Colonic mucosa (tissue), 4 donors: ENCODE data around the gene MDN1. TPM values are rescaled to one million over a fixed set of nuclear protein-coding genes. Genes with fewer than 3 reads are reported as not detected.

Experiments
- DNase-seq: peaks from one replicate; pipeline ENCODE4 v3.0.0-alpha.2; 2020
- H3K27ac ChIP-seq: fragments of 200-600 bp; one replicate; pipeline ENCODE4 v1.8.0; 2021
- H3K27me3 ChIP-seq: fragments of 200-600 bp; one replicate; pipeline ENCODE4 v1.8.0; 2021
- H3K36me3 ChIP-seq: fragments of 200-600 bp; one replicate; pipeline ENCODE4 v1.8.0; 2021
- H3K4me1 ChIP-seq: fragments of 200-600 bp; one replicate; pipeline ENCODE4 v1.8.0; 2021; ENCODE audit warnings: mild to moderate bottlenecking
- H3K4me3 ChIP-seq: fragments of 200-600 bp; one replicate; pipeline ENCODE4 v1.8.0; 2021
- H3K9ac ChIP-seq, 2 donors: one replicate each; pipeline ENCODE4 v1.7.0; 2013; ENCODE audit warnings: control low read depth in 2 of 2, low read depth in 2 of 2, low read length in 2 of 2
- H3K9me3 ChIP-seq: fragments of 200-600 bp; one replicate; pipeline ENCODE4 v1.8.0; 2021
- intact Hi-C: fragments of 100-400 bp; cut with DNase I; formaldehyde crosslinking; loops from one replicate; pipeline ENCODE4 v1.14.1; 2022
- total RNA-seq, 2 donors: library from RNA; stranded (reverse); fragmentation: NEBNext Ultra II Directional in 1 of 2; extraction: Animal tissue kit (Norgen Biotek cat#: 25700) in 1 of 2; gene quantifications; one replicate each; pipeline ENCODE4 v1.2.1, GENCODE V29; 2021
- TF ChIP-seq, protein P1 (sequence below): fragments of 200-600 bp; IDR thresholded peaks from one replicate; pipeline ENCODE4 v1.8.0; 2022; ENCODE audit warnings: antibody characterized with exemption, mild to moderate bottlenecking
- donor health status: healthy.
- donor health status: DM: no; HTN: no; CAD: no.
- donor health status: DM: no; HTN: no; CAD: no.

MDN1 gene
- total RNA-seq, 2 donors from 2014 or later: 17.5 to 30.7 TPM

GRCh38 chr6:89707766-89708165 is 111.8 kb downstream of the MDN1 start:
- H3K9me3 ChIP-seq: no peaks in the 10 kb centered on the region
- DNase-seq: no peak
- no peak overlapping the region for H3K9ac ChIP-seq
- H3K27me3 ChIP-seq: no peaks in the 10 kb centered on the region
- TF ChIP-seq, protein P1, sequence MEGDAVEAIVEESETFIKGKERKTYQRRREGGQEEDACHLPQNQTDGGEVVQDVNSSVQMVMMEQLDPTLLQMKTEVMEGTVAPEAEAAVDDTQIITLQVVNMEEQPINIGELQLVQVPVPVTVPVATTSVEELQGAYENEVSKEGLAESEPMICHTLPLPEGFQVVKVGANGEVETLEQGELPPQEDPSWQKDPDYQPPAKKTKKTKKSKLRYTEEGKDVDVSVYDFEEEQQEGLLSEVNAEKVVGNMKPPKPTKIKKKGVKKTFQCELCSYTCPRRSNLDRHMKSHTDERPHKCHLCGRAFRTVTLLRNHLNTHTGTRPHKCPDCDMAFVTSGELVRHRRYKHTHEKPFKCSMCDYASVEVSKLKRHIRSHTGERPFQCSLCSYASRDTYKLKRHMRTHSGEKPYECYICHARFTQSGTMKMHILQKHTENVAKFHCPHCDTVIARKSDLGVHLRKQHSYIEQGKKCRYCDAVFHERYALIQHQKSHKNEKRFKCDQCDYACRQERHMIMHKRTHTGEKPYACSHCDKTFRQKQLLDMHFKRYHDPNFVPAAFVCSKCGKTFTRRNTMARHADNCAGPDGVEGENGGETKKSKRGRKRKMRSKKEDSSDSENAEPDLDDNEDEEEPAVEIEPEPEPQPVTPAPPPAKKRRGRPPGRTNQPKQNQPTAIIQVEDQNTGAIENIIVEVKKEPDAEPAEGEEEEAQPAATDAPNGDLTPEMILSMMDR: no peak
- H3K4me3 ChIP-seq: no peak overlapping the region
- H3K36me3 ChIP-seq: no peaks in the 10 kb centered on the region
- no peak overlapping the region for H3K27ac ChIP-seq
- intact Hi-C loops: no loop called here
- no peaks in the 10 kb centered on the region for H3K4me1 ChIP-seq

- Histone ChIP-seq H3K4me1 (no peaks in the 10 kb centered on the region), H3K27ac (no peak overlapping the region), H3K4me3 (no peak overlapping the region), H3K9me3 (no peaks in the 10 kb centered on the region), H3K36me3 (no peaks in the 10 kb centered on the region), H3K27me3 (no peaks in the 10 kb centered on the region), H3K9ac (no peak overlapping the region)
- TF ChIP-seq, protein P1: no peak
- DNase-seq: no peak
- intact Hi-C loops: no loop called here
Observed at GRCh38 chr6:89706121-89706520, 113.5 kb downstream of the MDN1 start.

DNA sequence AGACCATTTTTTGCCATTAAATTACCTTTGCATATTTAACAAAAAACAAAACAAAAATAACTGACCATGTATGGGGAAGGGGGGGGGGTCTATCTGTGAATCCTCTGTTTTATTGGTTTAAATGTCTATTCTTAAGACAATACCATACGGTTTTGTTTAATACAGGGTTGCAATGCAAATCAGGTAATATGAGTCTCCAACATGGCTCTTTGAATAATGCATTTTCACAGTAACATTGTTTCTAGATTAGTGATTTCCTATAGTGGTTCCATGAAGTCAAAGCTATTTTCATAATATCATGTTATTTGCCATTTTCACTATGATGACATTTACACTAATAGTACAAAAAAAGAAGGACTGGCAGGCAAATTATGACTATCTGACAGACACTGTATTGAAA is 116.3 kb downstream of the MDN1 start:
- Histone ChIP-seq H3K9ac (no peak overlapping the region), H3K4me3 (no peak overlapping the region), H3K4me1 (no peaks in the 10 kb centered on the region), H3K9me3 (no peaks in the 10 kb centered on the region), H3K27me3 (no peaks in the 10 kb centered on the region), H3K36me3 (no peaks in the 10 kb centered on the region), H3K27ac (no peak overlapping the region)
- TF ChIP-seq, protein P1: no peak
- intact Hi-C loops: no loop called here
- DNase-seq: no peak

- Histone ChIP-seq H3K27ac (no peak overlapping the region), H3K9me3 (no peaks in the 10 kb centered on the region), H3K27me3 (no peaks in the 10 kb centered on the region), H3K36me3 (no peaks in the 10 kb centered on the region), H3K4me1 (no peaks in the 10 kb centered on the region), H3K9ac (no peak overlapping the region), H3K4me3 (no peak overlapping the region)
- TF ChIP-seq, protein P1: no peak
- DNase-seq: no peak
- intact Hi-C loops: no loop called here
Observed at GRCh38 chr6:89702349-89702748, 117.2 kb downstream of the MDN1 start.

DNA sequence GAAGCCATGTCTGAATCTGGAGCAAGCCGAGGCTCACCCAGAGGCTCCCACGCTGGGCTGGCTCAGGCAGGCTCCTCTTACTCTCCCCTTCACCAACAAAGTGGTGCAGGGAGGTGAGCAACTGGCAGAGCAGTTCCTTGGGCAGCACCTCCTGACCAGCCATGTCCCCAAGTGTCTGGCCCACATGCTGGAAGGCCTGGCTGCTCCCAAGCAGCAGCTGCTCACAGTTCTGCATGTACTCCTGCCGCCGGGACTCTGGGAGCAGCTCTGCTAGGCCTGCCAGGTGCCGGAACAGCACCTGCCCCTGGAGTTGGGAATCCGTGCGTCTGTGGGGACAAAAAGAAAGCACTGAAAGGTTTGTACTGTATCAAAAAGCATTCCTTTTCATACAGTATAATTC is 123.9 kb downstream of the MDN1 start:
- Histone ChIP-seq H3K27me3 (no peaks in the 10 kb centered on the region), H3K9ac (no peak overlapping the region), H3K4me1 (no peaks in the 10 kb centered on the region), H3K27ac (no peak overlapping the region), H3K36me3 (peaks cover 5% of the 10 kb centered on the region), H3K9me3 (no peaks in the 10 kb centered on the region), H3K4me3 (no peak overlapping the region)
- intact Hi-C loops: no loop called here
- TF ChIP-seq, protein P1: no peak
- no peak for DNase-seq

- Histone ChIP-seq H3K9ac (no peak overlapping the region), H3K27me3 (no peaks in the 10 kb centered on the region), H3K4me3 (no peak overlapping the region), H3K4me1 (no peaks in the 10 kb centered on the region), H3K9me3 (no peaks in the 10 kb centered on the region), H3K36me3 (peaks cover 5% of the 10 kb centered on the region), H3K27ac (no peak overlapping the region)
- intact Hi-C loops: no loop called here
- no peak for DNase-seq
- TF ChIP-seq, protein P1: no peak
Observed at GRCh38 chr6:89694428-89694827, 125.2 kb downstream of the MDN1 start.
